Loucy (cell line): ENCODE results near the gene RBM8A.

Source experiments
- EZH2phosphoT487 ChIP-seq: fragments of 200-600 bp; IDR thresholded peaks from 2 replicates; pipeline ENCODE4 v1.6.1; 2018; ENCODE audit warnings: antibody characterized with exemption, mild to moderate bottlenecking, moderate library complexity, borderline replicate concordance
- TF ChIP-seq, protein P1 (sequence below): fragments of 200-600 bp; sonication (generic); conservative IDR thresholded peaks from 2 replicates; pipeline ENCODE4 v1.5.1; 2014; ENCODE audit warnings: mild to moderate bottlenecking, antibody characterized with exemption, low read length

DNA sequence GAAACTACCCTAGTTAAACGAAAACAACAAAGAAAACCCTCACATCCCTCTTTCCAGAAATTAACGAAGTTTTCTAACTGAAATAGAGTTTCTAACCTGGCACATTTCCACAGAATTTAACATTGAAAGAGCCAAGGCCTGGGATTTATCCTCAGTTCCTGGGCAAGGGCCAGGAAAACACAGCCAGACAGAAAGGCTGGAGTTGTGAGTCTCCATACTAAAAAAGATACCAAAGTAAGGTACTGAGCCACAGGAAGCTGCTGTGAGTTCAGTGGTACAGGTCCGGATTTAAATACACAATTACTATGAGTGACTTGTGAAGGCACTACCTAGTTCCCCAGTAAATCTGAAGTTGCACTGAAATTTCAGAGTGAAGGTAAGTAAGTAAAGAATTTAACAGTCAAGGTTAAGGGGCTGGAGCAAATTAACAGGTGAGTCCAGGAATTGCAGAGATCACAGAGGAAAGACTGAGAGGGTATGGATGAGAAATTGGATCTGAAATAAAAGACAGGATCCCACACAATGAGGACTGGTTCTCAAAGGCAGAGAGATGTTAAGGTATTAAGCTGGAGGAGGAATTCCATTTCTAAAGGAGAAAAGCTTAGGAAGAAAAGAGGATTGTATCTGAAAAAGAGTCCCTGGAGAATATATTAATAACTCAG lies 29.6 kb upstream of the RBM8A start:
- TF ChIP-seq, protein P1, sequence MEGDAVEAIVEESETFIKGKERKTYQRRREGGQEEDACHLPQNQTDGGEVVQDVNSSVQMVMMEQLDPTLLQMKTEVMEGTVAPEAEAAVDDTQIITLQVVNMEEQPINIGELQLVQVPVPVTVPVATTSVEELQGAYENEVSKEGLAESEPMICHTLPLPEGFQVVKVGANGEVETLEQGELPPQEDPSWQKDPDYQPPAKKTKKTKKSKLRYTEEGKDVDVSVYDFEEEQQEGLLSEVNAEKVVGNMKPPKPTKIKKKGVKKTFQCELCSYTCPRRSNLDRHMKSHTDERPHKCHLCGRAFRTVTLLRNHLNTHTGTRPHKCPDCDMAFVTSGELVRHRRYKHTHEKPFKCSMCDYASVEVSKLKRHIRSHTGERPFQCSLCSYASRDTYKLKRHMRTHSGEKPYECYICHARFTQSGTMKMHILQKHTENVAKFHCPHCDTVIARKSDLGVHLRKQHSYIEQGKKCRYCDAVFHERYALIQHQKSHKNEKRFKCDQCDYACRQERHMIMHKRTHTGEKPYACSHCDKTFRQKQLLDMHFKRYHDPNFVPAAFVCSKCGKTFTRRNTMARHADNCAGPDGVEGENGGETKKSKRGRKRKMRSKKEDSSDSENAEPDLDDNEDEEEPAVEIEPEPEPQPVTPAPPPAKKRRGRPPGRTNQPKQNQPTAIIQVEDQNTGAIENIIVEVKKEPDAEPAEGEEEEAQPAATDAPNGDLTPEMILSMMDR = no peak
- no peak for TF ChIP-seq EZH2phosphoT487
